Dermis microvascular lymphatic vessel endothelial cell (primary cell): ENCODE data around the gene E2F7. TPM values are rescaled to one million over a fixed set of nuclear protein-coding genes. Genes with fewer than 3 reads are reported as not detected.

Source experiments
- DNase-seq, 2 donors: peaks; one replicate each; pipeline versions ENCODE4 v3.0.0 to v3.0.0-alpha.2; 2010; ENCODE audit warnings: low read depth in 2 of 2
- total RNA-seq: library from RNA; depleted of rRNA; stranded (reverse); fragments of >200 nt; gene quantifications from 2 replicates; pipeline ENCODE4 v1.2.1, GENCODE V29; 2014

The E2F7 gene
- total RNA-seq, 1 donor from 2014 or later = 7.6 TPM

- DNase-seq = no peak
These were observed 48.8 kb downstream of the E2F7 start for GRCh38 chr12:77016606-77017005.

DNA sequence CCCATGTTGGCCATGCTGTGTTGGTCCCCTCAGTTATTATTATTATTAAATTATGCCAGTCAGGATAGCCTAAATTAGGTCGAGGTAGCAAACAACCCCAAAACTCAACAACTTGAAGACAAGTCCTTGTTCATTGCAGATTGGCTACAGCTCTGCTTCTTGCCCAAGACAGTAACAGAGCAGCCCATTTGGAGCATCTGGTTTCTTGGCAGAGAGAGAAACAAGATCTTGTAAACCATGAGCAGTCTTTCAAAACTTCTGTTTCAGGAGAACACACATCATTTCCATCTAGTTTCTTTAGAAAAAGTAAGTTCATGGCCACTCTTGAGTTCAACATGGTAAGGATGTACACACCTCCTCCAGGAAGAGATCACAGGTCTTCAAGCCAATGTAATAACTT lies 52.3 kb downstream of the E2F7 start:
- DNase-seq = no peak

DNA sequence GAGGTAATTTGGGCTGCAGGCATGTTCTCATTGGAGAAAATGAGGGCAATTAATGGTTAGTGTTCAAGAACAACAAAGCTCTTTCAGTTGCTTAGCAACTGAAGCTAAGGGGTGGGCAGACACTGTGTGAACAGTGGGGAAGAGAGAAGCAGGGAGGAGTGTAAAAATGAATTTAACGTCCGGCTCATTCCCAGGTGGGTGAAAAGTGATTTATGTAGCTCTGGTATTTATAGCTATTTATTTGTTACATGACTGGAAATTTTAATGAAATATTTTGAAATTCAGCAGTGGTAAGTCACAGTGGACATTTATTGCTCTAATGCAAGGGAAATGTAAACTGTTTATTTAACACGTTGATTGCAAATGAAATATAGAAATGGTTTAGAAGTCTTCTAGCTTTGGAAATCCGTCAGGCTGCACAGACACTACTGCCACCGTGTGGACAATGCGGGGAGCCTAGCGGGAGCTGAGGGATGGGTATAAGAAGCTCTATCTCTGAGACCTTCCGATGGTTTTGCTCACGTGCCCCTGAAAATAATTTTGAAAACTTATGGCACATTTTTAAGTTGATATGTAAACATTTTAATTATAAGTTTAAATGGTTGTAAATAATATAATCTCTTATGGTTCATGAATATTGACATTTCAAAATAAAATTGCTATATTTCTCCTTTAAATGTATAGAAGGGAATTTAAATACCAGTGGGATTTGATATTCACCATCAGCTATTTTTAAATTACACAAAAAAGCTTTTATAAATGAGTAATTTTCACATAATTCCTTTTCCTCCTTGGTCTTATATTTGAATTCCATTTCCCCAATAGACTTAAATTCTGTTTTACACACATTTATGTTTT lies 54.4 kb downstream of the E2F7 start:
- DNase-seq = peak; percentile 27 to 73

- no peak for DNase-seq
These were observed 57.9 kb downstream of the E2F7 start for GRCh38 chr12:77007476-77007875.

DNA sequence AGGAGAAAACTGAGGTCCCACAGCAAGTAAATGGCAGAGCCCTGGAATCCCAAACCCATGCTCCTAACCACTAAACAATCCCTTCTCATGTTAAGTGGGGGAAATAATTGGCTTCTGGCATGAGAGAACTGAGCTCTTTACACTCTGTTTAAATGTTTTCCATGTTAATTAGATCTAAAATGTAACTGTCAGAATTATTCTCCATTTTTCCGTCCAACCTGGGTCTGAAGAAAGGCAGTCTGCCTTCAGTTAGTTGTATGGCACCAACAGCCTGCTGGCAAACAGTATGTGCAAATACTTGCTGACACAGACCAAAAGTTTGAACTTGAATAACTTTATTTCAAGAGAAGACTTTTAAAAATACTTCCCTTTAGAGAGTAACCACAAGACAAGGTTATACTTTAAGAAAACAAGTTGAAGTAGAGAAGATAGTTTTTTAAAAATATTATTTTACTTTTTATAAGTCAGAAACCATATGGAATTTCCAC lies 59.7 kb downstream of the E2F7 start:
- DNase-seq = no peak

DNA sequence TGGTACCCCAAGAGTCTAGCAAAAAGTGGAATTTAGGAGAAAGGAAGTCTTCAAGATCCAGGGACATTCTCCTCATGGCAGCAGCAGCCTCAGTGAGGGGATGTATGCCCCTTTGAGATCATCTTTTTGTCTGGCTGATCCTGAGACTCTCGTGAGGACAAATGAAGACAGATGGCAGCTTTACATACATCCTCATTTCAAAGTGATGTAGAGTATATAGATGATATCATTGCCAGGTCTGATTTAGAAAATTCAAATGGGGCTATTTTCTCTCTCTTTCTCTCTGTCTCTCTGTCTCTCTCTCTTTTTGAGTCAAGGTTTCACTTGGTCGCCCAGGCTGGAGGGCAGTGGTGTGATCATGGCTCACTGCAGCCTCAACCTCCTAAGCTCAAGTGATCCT lies 61.5 kb downstream of the E2F7 start:
- no peak for DNase-seq

DNA sequence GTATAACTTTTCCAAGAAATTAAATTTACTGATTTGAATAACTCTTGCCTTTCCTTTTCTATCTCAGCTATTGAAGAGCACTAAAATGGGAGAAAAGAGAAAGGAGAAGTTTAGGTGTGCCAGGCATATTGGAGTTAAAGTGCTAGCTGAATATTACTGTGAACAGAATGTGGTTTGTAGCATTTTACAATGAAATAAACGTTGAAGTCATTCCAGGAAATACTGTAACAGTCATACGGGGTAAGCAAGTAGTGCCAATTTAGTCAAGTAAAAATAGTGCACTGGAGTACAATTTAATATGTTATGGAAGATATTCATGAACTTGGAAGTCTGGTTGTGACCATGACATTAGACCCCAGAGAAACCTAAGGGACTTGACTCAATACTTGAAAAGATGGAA lies 62.1 kb downstream of the E2F7 start:
- DNase-seq = no peak

- DNase-seq = no peak
These were observed 63.0 kb downstream of the E2F7 start for GRCh38 chr12:77002382-77002781.

DNA sequence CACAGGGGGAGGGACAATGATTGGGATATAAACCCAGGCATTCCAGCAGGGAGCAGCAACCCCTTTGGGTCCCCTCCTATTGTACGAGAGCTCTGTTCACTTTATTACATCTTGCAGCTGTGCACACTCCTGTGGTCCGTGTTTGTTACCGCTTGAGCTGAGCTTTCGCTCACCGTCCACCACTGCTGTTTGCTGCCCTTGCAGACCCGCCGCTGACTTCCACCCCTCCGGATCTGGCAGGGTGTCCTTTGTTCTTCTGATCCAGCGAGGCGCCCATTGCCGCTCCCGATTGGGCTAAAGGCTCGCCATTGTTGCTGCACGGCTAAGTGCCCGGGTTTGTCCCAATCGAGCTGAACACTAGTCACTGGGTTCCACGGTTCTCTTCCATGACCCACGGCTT lies 64.1 kb downstream of the E2F7 start:
- no peak for DNase-seq

GRCh38 chr12:76998908-76999556 lies 66.3 kb downstream of the E2F7 start:
- DNase-seq = no peak

GRCh38 chr12:76998386-76998785 lies 67.0 kb downstream of the E2F7 start:
- DNase-seq = no peak

DNA sequence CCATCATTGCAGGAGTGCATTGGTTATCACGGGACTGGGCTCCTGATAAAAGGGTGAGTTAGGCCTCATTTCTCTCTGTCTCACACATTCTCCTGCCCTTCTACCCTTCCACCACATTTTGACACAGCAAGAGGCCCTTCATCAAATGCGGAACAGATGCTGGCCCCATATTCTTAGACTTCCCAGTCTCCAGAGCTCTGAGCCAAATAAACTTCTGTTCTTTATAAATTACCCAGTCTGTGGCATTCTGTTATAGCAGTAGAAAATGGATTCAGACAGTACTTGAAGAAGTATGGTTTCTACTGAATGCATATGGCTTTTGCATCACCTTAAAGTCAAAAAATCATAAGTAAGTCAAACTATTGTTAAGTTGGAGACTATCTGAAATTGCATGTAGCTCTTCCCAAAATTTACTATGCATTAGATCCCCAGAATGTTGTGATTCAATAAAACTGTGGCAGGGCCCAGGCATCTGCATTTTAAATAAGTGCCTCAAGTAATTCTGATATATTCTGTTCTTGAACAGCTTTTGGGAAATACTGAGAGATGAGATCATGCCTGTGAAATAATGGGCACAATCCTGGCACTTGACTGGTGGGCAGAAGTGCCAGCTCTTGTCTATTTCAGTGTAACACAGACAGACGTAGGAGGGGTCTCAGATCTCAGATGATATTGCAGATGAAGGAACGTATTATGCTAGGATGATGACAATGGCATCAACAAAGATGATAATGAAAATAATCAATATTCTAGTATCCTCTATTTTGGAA lies 68.2 kb downstream of the E2F7 start:
- DNase-seq = no peak

DNA sequence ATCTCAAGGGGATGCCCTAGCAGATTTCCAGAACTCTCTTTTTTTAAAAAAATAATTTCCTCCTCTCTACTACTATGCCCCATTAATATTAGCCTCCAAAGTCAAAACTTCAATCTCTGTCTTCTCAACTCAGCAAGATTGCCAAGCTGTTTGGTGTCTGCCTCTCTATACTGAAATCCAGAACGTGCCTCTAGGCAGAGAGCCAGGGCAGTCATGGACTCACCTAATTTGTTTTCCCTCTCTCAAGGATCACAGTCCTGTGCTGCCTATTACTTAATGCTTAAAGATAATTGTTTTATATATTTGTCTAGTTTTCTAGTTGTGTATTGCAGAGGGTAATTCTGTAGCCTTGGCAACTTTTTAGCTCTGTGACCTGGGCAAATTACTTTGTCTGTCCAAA lies 74.7 kb downstream of the E2F7 start:
- no peak for DNase-seq

DNA sequence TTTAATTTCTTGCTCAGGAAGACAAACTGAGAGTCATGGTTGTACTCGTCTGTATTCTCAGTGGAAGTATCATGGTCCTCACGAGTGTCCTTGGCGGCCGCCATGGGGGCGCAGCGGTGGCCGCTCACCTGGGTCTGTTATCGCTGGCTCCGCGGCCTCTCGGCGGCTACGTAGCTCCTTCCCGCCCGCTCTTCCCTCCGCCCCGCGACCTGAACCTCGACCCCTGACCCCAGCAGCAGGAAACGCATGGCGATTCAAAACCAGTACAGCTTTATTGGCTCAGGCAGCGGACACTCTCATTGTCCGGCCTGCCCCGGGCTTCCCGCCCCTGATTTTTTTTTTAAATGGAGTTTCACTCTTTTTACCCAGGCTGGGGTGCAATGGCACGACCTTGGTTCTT lies 80.8 kb downstream of the E2F7 start:
- DNase-seq = no peak

DNA sequence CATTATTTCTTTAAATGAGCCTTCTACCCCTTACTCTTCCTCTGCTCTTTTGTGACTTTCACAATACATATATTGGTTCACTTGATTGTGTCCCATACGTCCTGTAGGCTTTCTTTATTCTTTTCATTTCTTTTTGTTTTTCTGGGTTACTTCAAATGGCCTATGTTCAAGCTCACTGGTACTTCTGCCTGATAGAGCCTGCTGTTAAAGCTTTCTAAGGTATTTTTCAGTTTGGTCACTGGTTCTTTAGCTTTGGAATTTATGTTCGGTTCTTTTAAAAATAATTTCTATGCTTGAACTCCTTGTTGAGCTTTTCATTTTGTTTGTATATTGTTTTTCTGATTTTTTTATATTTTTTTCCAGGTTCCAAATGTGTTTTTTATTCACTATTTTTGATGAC lies 81.9 kb downstream of the E2F7 start:
- no peak for DNase-seq

- DNase-seq = no peak
These were observed 85.2 kb downstream of the E2F7 start for GRCh38 chr12:76980196-76980595.

DNA sequence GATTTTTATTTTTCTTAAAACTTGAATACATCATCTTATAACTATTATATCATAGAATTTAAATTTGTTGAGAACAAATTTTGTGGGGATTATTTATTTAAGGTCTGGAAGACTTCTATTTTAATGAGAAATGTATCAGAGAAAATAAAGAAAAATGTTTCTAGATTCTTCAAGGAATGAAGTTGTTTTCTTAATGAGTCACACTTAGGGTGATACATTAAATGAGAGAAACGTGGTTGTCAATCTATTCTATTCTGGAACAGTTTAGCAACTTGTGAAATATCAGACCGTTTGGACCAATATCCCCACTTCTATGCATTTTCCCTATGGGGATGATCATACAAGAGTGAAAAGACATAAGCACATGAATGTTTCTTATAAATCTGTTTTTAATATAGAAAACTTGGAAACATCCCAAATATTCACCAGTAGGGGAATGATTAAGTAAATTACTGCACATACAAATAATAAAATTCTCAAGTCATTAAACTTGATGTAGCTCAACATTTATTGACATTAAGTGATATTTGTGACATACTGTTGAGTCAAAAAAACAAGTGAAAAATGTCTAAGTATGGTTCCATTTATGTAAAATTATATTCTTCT lies 88.5 kb downstream of the E2F7 start:
- DNase-seq = no peak

Other genes with a start within 250 kb of the E2F7 start
- gene CSRP2, start 186.6 kb downstream of the E2F7 start, total RNA-seq = 12.2 and 12.8 TPM in 2 replicates